NCI-H446 treated with DMSO at 0.1 percent for 48 hours (cell line): ENCODE results near the gene CLK4.
"Not testable (repeated sequence)": the region's sequence is repeated elsewhere in the genome, so short reads cannot be mapped to it uniquely, and the experiment has no call there.

Experiments
- DNase-seq: peaks from one replicate; lab custom pipeline; 2025; lab: John Stamatoyannopoulos, UW

The CLK4 gene

DNA sequence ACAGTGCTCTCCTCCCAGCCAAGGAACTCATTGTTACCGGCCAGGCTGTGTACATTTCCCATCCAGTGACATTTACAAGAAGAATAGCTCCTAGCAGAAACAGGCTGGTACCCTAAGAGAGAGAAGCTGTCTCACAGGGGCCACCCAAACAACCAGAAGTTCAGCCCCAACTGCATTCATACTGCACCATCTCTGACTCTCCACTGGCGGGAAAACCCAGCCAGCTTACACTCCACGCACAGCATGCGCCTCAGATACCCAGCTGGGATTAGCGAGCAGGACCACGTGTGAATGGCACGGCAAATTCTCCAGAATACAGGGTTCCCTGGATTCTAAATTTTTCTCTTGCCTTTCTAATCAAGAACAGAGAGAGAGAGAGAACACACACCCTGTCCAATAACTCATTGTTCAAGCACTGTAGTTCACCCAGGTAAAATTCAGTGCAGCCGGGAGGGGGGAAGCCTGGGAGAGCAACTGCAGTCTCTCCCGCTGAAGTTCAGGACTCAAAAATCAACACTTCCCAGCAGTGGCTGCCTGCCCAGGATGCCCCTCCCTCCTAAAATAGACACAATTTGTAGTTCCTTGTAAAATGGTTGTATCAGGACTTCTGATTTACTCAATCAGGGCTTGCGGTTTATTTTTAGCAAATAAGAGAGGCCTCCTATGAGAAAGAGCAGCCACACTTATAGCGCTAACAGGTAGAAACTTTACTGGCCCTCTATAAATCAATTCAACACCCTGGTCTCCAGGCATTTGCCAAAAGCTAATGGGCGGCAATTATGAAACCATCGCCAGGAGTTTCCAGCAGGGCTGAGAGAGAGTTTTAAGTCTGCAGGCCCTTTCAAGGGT, 38.9 kb downstream of the CLK4 start:
- no peak for DNase-seq

- DNase-seq, result no peak
Observed at GRCh38 chr5:178586396-178586795, 40.5 kb downstream of the CLK4 start.

DNA sequence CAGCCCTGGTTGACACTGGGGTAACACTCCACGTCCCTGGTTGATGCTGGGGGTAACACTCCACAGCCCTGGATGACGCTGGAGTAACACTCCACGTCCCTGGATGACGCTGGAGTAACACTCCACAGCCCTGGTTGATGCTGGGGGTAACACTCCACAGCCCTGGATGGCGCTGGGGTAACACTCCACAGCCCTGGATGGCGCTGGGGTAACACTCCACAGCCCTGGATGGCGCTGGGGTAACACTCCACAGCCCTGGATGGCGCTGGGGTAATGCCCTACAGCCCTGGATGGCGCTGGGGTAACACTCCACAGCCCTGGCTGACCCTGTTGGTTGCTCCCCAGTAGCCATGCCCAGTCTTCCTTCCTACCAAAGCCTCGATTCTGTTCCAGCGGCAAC, 41.4 kb downstream of the CLK4 start:
- not testable (repeated sequence) for DNase-seq

GRCh38 chr5:178583279-178583678, 43.6 kb downstream of the CLK4 start:
- DNase-seq, result no peak

DNA sequence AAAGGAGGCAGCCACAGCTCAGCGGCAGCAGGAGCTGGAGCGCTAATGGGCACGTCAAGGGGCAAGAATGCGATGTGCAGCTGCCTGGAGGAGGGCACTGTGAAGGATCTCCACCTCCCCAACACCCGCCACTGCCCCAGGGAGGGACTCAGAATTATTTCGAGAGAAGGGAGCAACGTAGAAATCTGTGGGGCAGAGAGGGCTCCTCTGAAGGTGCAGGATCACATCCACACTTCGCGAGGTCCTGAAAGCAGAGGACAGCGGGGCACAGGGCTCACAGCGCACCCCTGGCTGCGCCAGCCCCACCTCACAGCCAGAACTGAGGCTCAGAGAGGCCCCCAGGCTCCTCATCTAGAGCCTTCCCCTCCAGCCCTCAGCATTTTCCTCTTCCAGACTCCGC, 44.6 kb downstream of the CLK4 start:
- DNase-seq, result no peak

DNA sequence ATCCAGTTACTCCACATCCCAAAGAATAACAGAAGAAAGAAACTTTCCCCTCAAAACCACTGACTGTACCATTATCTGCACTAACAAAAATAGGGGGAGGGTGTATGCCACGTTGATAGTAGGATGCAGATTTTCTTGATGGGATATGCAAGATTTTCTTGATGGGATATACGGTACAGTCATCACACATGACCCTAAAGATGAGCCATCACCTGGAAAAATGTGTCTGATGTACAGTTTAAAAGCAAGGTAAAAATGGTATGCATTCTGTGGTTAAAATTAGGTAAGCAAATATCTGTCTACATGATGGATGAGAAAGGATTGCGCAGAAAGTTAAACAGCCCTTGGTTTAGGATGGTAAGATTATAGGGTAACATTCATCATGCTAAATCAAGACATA, 45.2 kb downstream of the CLK4 start:
- DNase-seq, result no peak

DNA sequence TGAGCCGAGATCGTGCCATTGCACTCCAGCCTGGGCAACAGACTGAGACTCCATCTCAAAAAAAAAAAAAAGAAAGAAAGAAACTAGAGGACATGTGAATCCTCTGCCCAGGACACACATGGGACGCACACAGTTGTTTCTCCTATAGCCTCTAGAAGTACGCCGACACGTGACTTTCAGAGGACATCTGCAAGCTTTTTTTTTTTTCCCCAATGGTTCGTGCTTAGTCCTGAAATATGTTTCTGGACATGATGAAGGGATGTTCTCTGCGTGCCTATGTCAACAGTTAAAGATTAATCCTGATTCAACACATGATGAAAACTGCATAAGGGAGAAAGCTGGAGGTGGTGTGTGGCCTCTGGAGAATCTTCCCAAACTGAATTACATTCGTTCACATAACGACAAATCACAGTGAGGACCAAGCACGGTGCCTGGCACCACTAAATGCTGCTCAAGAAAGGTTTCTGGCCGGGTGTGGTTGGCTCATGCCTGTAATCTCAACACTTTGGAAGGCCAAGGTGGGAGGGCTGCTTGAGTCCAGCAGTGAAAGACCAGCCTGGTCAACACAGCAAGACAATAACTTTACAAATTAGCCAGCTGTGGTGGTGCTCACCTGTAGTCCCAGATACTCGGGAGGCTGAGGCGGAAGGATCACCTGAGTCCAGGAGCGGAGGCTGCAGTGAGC, 46.4 kb downstream of the CLK4 start:
- DNase-seq, result no peak

DNA sequence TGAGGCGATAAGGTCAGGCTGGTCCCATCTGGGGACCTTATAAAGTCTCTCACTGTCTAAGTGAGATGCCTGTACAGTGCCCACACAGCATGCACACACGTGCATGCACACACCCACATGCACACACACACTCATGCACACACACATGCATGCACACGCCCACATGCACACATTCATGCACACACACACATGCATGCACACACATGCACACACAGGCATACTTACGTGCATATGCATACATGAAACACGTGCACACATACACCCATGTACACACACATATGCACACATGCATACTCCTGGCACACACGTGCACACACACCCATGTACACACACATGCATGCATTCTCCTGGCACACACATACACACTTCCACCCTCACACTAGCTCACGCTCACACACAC, 48.9 kb downstream of the CLK4 start:
- DNase-seq, result no peak

DNA sequence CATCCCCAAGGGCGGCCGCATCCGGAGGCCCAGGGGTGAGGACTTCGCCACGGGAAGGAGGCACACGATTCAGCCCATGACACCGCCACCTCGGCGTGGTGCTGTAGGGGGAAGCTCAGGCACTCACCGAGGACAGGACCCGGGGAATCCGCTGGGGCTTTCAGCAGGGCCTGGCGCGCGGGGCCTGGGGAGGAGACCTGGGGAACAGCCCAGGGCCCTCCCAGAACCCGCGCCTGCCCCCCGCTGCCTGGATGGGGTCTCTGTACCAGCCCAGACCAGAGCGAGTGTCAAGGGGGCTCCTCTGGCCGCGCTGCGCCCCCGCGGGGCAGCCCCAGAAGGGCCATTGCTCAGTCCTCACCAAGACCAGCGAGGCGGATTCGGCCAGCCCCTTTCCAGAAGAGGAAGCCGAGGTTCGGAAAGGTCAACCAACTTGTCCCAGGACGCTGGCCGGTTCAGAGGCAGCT, 49.4 kb downstream of the CLK4 start:
- DNase-seq, result no peak

DNA sequence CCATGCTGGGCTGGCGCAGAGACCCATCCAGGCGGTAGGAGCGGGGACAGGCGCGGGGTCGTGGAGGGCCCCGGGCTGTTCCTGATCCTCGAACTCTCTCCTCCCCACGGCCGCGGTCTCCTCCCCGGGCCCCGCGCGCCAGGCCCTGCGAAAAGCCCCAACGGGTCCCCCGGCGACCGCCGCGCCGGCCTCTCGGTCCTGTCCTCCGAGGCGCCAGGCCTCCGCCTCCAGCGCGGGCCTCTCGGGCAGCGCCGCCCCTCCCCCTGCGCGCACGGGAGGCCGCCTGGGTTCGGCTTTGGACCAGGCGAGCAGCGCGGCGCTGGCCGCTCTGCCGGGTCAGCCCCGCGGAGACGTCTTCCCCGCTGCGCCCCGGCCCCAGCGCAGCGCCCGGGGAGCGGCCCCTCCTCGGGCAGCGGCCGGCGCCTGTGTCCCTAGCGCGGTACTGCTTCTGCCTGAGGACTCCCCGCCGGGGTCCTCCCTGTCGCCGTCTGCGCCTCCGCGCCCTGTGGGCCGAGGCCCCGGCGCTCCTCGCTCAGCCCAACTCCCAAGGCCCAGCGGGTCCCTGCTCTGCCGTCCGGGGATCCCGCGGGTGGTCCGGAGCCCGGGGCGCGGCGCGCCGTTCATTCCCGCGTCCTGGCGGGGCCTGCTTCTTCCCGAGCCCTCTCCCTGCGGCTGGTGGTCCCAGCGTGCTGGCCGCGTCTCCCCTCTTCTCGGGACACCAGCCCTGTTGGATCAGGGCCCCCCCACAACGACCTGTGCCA, 50.1 kb downstream of the CLK4 start:
- no peak for DNase-seq

DNA sequence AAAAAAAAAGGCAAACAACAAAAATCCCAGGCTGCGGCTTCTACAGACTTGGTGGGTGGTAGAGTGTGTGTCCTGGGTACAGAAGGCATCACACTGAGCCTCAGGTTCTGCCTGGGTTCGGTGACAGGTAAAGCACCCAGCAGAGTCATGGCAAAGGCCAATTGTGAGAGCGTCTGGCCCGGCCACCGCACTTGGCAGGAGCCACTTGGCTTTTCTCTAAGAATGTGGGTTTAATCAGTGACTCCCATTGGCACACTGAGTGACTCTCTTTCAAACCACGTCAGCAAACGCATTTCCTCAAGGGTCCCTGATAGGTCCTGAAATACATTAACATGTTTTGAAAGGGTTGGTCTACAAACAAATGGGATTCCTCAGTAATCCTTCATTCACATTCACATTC, 53.6 kb downstream of the CLK4 start:
- no peak for DNase-seq

GRCh38 chr5:178572617-178573016, 54.2 kb downstream of the CLK4 start:
- DNase-seq, result no peak

DNA sequence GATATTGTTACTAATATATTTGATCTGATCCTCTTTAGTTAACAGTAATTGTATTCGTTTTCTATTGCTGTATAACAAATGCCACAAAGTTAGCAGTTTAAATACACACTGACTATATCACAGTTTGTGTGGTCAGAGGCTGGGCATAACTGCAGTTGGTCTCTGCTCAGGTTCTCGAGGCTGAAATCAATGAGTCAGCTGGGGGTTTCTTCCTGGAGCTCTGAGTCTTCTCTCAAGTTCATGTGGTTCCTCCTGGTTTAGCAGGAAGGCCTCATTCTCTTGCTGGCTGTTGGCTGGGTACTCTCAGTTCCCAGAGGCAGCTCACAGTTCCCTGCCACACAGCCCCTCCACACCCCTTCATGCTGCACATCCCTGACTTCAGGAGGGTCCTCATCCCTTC, 57.4 kb downstream of the CLK4 start:
- DNase-seq, result no peak

GRCh38 chr5:178564811-178565550, 61.9 kb downstream of the CLK4 start:
- no peak for DNase-seq

- DNase-seq, result no peak
Observed at GRCh38 chr5:178564397-178564796, 62.5 kb downstream of the CLK4 start.

DNA sequence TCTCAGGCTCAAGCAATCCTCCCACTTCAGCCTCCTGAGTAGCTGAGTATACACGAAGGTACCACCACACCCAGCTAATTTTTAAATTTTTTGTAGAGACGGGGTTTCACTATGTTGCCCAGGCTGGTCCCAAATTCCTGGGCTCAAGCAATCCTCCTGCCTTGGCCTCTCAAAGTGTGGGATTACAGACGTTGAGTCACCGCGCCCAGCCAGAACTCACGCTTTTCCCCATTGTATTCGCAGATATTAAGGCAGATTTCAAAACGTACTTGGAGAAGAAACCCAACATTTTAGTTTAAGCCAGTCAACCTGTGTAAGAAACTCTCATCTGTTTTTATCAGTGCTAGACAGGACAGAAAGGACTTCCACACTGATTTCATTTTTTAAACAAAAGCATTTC, 63.2 kb downstream of the CLK4 start:
- DNase-seq, result no peak

GRCh38 chr5:178561746-178562264, 65.0 kb downstream of the CLK4 start:
- DNase-seq, result no peak

GRCh38 chr5:178560911-178561310, 65.9 kb downstream of the CLK4 start:
- no peak for DNase-seq

- DNase-seq, result no peak
Observed at GRCh38 chr5:178557416-178557815, 69.4 kb downstream of the CLK4 start.

GRCh38 chr5:178555771-178556211, 71.1 kb downstream of the CLK4 start:
- no peak for DNase-seq

GRCh38 chr5:178555005-178555404, 71.8 kb downstream of the CLK4 start:
- DNase-seq, result no peak

- DNase-seq, result no peak
Observed at GRCh38 chr5:178554311-178554710, 72.5 kb downstream of the CLK4 start.
